ENCODE results near the gene MSANTD1.

MSANTD1 gene

DNA sequence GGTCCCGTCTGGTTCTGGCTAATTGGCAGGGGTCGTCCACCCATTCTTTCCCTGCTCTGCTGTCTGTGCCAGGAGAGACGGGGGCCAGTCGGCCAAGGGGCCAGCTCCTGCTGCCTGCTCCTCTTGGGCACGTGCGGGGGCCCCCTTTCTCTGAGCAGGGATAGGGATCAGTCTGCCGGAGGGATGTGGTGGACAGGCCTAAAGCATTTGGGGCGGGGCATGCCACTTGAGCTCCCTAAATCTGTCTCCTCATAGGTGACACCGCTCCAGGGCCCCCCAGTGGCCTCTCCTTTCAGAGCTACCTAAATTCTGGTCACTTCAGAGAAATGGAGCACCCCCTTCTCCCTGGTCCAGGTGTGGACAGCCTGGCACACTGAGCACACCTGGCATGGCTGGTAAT lies 4.2 kb upstream of the MSANTD1 start:
- Mint-ChIP-seq H3K27me3 (no peaks in the 10 kb centered on the region), H3K9me3 (no peaks in the 10 kb centered on the region), H3K36me3 (ENCODE audit: low read depth) (peaks cover 4% of the 10 kb centered on the region), H3K4me1 (ENCODE audit: low read depth) (no peaks in the 10 kb centered on the region), H3K4me3 (no peak overlapping the region), H3K27ac (no peak overlapping the region)

DNA sequence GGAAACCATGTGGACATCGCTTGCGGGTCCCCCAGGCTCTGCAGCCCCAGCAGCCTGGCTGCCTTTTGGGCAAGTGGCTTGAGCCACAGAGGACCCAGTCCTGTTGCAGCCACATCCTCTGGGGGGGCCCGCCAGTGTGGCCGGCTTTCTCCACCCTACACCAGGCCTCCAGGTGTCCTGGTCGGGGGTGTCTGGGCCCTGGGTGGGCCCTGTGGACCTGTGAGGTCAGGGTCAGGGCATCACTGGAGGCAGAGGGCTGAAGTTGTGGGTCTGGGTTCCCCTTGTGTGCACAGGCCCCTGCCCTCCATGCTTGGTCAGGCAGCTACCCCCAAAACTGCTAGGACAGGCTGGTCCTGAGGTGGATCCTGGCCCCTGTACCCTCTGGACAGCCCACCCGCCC lies 3.3 kb upstream of the MSANTD1 start:
- Mint-ChIP-seq H3K27me3 (no peaks in the 10 kb centered on the region), H3K4me1 (ENCODE audit: low read depth) (no peaks in the 10 kb centered on the region), H3K9me3 (no peaks in the 10 kb centered on the region), H3K4me3 (no peak overlapping the region), H3K36me3 (ENCODE audit: low read depth) (peaks cover 1% of the 10 kb centered on the region), H3K27ac (no peak overlapping the region)

- Mint-ChIP-seq H3K27me3 (no peaks in the 10 kb centered on the region), H3K9me3 (no peaks in the 10 kb centered on the region), H3K4me1 (ENCODE audit: low read depth) (no peaks in the 10 kb centered on the region), H3K4me3 (no peak overlapping the region), H3K27ac (no peak overlapping the region), H3K36me3 (ENCODE audit: low read depth) (no peaks in the 10 kb centered on the region)
Observed at GRCh38 chr4:3246458-3247398, 2.2 kb upstream of the MSANTD1 start.

- Mint-ChIP-seq H3K4me1 (ENCODE audit: low read depth) (no peaks in the 10 kb centered on the region), H3K9me3 (no peaks in the 10 kb centered on the region), H3K27ac (no peak overlapping the region), H3K27me3 (no peaks in the 10 kb centered on the region), H3K36me3 (ENCODE audit: low read depth) (no peaks in the 10 kb centered on the region), H3K4me3 (no peak overlapping the region)
Observed at GRCh38 chr4:3247399-3248177, 1.4 kb upstream of the MSANTD1 start.

GRCh38 chr4:3248178-3248480 lies 830 bp upstream of the MSANTD1 start:
- Mint-ChIP-seq H3K36me3 (ENCODE audit: low read depth) (no peaks in the 10 kb centered on the region), H3K4me3 (no peak overlapping the region), H3K27me3 (no peaks in the 10 kb centered on the region), H3K4me1 (ENCODE audit: low read depth) (no peaks in the 10 kb centered on the region), H3K27ac (no peak overlapping the region), H3K9me3 (no peaks in the 10 kb centered on the region)

- H3K27ac Mint-ChIP-seq, result no peak overlapping the region
- H3K9me3 Mint-ChIP-seq, result no peaks in the 10 kb centered on the region
- H3K27me3 Mint-ChIP-seq, result no peaks in the 10 kb centered on the region
- no peak overlapping the region for H3K4me3 Mint-ChIP-seq
- H3K36me3 Mint-ChIP-seq (ENCODE audit: low read depth), result no peaks in the 10 kb centered on the region
- H3K4me1 Mint-ChIP-seq (ENCODE audit: low read depth), result no peaks in the 10 kb centered on the region
Observed at GRCh38 chr4:3249711-3250437, 915 bp downstream of the MSANTD1 start.

GRCh38 chr4:3250438-3250955 lies 1.5 kb downstream of the MSANTD1 start:
- no peaks in the 10 kb centered on the region for H3K9me3 Mint-ChIP-seq
- H3K27ac Mint-ChIP-seq, result no peak overlapping the region
- no peak overlapping the region for H3K4me3 Mint-ChIP-seq
- no peaks in the 10 kb centered on the region for H3K4me1 Mint-ChIP-seq (ENCODE audit: low read depth)
- H3K27me3 Mint-ChIP-seq, result no peaks in the 10 kb centered on the region
- no peaks in the 10 kb centered on the region for H3K36me3 Mint-ChIP-seq (ENCODE audit: low read depth)

GRCh38 chr4:3250956-3251690 lies 2.2 kb downstream of the MSANTD1 start:
- no peaks in the 10 kb centered on the region for H3K9me3 Mint-ChIP-seq
- no peaks in the 10 kb centered on the region for H3K27me3 Mint-ChIP-seq
- no peak overlapping the region for H3K4me3 Mint-ChIP-seq
- no peak overlapping the region for H3K27ac Mint-ChIP-seq
- H3K4me1 Mint-ChIP-seq (ENCODE audit: low read depth), result no peaks in the 10 kb centered on the region
- no peaks in the 10 kb centered on the region for H3K36me3 Mint-ChIP-seq (ENCODE audit: low read depth)

GRCh38 chr4:3251691-3252479 lies 2.9 kb downstream of the MSANTD1 start:
- Mint-ChIP-seq H3K9me3 (no peaks in the 10 kb centered on the region), H3K27ac (no peak overlapping the region), H3K27me3 (no peaks in the 10 kb centered on the region), H3K4me3 (no peak overlapping the region), H3K4me1 (ENCODE audit: low read depth) (no peaks in the 10 kb centered on the region), H3K36me3 (ENCODE audit: low read depth) (no peaks in the 10 kb centered on the region)

- H3K4me3 Mint-ChIP-seq, result no peak overlapping the region
- H3K4me1 Mint-ChIP-seq (ENCODE audit: low read depth), result no peaks in the 10 kb centered on the region
- H3K27me3 Mint-ChIP-seq, result no peaks in the 10 kb centered on the region
- no peaks in the 10 kb centered on the region for H3K36me3 Mint-ChIP-seq (ENCODE audit: low read depth)
- no peaks in the 10 kb centered on the region for H3K9me3 Mint-ChIP-seq
- H3K27ac Mint-ChIP-seq, result no peak overlapping the region
Observed at GRCh38 chr4:3252480-3252828, 3.5 kb downstream of the MSANTD1 start.

DNA sequence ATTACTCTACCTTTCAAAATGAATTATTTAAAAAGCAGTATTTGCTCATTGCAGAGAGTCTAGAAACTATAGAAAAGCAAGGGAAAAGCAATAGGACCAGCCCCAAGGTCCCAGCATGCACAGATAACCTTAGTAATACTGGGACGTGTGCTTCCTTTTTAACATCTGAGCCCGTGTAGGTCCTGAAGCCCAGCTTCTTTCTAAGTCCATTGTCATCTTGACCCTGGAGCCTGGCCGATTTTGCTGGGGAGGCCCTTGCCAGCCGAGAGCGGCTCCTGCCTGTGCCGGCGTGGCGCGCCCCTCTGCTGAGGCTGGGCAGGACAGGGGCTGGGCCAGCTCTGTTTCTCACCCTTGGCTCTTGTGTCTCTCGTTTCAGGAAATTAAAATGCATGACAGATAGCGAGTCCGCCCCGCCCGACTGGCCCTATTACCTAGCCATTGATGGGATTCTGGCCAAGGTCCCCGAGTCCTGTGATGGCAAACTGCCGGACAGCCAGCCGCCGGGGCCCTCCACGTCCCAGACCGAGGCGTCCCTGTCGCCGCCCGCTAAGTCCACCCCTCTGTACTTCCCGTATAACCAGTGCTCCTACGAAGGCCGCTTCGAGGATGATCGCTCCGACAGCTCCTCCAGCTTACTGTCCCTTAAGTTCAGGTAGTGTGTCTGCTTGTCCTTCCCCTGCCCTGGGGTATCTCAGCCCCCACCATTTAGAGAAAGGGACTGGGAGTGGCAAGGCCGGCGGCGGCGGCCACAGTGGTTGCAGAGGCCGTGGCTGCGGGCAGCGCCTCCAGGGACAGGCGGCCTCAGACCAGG lies 4.1 kb downstream of the MSANTD1 start:
- Mint-ChIP-seq H3K4me1 (ENCODE audit: low read depth) (no peaks in the 10 kb centered on the region), H3K9me3 (no peaks in the 10 kb centered on the region), H3K27ac (no peak overlapping the region), H3K4me3 (no peak overlapping the region), H3K36me3 (ENCODE audit: low read depth) (no peaks in the 10 kb centered on the region), H3K27me3 (no peaks in the 10 kb centered on the region)

- Mint-ChIP-seq H3K36me3 (ENCODE audit: low read depth) (no peaks in the 10 kb centered on the region), H3K4me1 (ENCODE audit: low read depth) (no peaks in the 10 kb centered on the region), H3K4me3 (no peak overlapping the region)
Observed at GRCh38 chr4:3253808-3254207, 4.8 kb downstream of the MSANTD1 start.

More at GRCh38 chr4:3253808-3254207, 4.8 kb downstream of the MSANTD1 start:
- Mint-ChIP-seq H3K27me3 (no peaks in the 10 kb centered on the region), H3K9me3 (no peaks in the 10 kb centered on the region), H3K27ac (no peak overlapping the region)

All from stimulated activated naive CD8-positive, alpha-beta T cell treated with anti-CD3 and anti-CD28 coated beads, Interleukin-15, Interleukin-2, amounts not matched to agents 100 ng/mL and 50 ng/mL, for 24 hours (primary cell).